Activated T-helper 1 cell treated with anti-CD3 and anti-CD28 coated beads, Interleukin-12 subunit alpha, Interleukin-12 subunit beta, Interleukin-2, Interleukin-4 antibody, amounts not matched to agents 30 ng/mL and 10 ng/mL and 1 ng/mL, durations not matched to agents 14 hours and 24 hours and 36 hours (primary cell): ENCODE results near the gene FLNA. TPM values are rescaled to one million over a fixed set of nuclear protein-coding genes. Genes with fewer than 3 reads are reported as not detected.

Experiments
- DNase-seq: peaks from one replicate; pipeline ENCODE4 v3.0.0; 2021; ENCODE audit warnings: low spot score
- H3K27ac Mint-ChIP-seq: one replicate; pipeline ENCODE4 v1.8.0; 2021; ENCODE audit warnings: mild to moderate bottlenecking, mixed read lengths
- H3K27me3 Mint-ChIP-seq: one replicate; pipeline ENCODE4 v1.8.0; 2022; ENCODE audit warnings: mild to moderate bottlenecking, moderate library complexity, mixed read lengths; ENCODE audit not compliant: insufficient read depth
- H3K36me3 Mint-ChIP-seq: one replicate; pipeline ENCODE4 v1.8.0; 2021; ENCODE audit warnings: low read depth, mixed read lengths
- H3K4me1 Mint-ChIP-seq: one replicate; pipeline ENCODE4 v1.8.0; 2021; ENCODE audit warnings: low read depth, mixed read lengths
- H3K4me3 Mint-ChIP-seq: one replicate; pipeline ENCODE4 v1.8.0; 2021; ENCODE audit warnings: mild to moderate bottlenecking, moderate library complexity, mixed read lengths
- H3K9me3 Mint-ChIP-seq: one replicate; pipeline ENCODE4 v1.8.0; 2021; ENCODE audit warnings: mixed read lengths
- intact Hi-C: fragments of 100-400 bp; cut with micrococcal nuclease; formaldehyde crosslinking; loops from one replicate; pipeline ENCODE4 v1.15.1; 2024
- total RNA-seq: library from RNA; stranded (reverse); gene quantifications from 2 replicates; pipeline ENCODE4 v1.2.3, GENCODE V29; 2022

The FLNA gene
- total RNA-seq, 1 donor from 2014 or later: 873 TPM

DNA sequence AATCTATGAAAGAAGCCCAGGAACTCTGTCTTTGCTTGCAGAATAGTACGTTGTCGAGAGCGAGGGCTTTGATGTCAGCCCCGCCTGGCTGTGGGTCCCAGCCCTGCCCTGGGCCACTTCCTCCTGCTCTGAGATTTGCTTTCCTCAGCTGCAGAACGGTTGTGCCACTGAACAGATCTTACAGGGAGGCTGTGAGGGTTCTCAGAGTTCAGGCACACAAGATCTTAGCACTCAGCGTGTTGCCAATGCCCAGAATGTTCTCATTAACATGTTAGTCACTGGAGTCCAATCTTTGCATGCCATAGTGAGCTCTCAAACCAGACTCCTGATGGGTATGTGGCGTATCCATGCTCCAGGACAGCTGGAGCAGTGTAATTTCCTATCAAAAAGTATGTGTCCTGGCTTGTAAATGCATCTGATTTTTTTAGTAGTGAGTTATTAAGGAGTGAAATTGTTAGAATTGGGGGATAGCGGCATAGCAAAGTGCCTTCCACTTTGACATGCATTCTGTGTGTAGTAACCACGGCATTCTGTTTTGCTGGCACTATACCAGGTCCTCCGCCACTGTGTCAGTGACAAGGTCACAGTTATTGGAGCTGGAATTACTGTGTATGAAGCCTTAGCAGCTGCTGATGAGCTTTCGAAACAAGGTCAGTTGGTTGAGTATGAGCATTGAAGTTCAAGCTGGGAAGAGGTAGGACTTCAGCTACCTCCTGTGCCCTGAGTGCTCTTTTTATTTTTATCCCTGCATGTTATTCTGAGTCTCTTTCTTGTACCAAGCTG, 47.2 kb downstream of the FLNA start:
- intact Hi-C loops: loop anchor here (2.0 kb wide), 1 partner anchor 18 kb away; no protein-coding TSS in a partner anchor
- Mint-ChIP-seq H3K27ac (no peak overlapping the region), H3K27me3 (no peaks in the 10 kb centered on the region), H3K4me1 (peaks cover 22% of the 10 kb centered on the region), H3K4me3 (no peak overlapping the region), H3K9me3 (no peaks in the 10 kb centered on the region), H3K36me3 (no peaks in the 10 kb centered on the region)
- peak; percentile 34 for DNase-seq

DNA sequence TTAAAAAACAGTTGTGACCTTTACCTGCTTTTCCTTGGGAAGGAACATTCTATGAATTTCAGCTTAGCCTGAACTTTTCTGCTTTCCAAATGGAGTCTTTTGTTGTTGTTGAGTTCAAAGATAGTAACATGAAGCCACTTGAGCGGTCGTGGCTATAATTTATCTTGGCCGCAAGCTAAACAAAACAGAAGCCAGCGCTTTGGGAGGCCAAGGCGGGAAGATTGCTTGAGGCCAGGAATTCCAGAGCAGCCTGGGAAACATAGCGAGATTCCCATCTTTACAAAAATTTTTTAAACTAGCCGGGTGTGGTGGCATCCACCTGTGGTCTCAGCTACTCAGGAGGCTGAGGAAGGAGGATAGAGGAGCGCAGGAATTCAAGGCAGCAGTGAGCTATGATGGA, 48.9 kb downstream of the FLNA start:
- no peak for DNase-seq
- H3K27me3 Mint-ChIP-seq: no peaks in the 10 kb centered on the region
- intact Hi-C loops: no loop called here
- no peak overlapping the region for H3K4me3 Mint-ChIP-seq
- H3K9me3 Mint-ChIP-seq: no peaks in the 10 kb centered on the region
- no peaks in the 10 kb centered on the region for H3K36me3 Mint-ChIP-seq
- H3K27ac Mint-ChIP-seq: no peak overlapping the region
- peaks cover 35% of the 10 kb centered on the region for H3K4me1 Mint-ChIP-seq

DNA sequence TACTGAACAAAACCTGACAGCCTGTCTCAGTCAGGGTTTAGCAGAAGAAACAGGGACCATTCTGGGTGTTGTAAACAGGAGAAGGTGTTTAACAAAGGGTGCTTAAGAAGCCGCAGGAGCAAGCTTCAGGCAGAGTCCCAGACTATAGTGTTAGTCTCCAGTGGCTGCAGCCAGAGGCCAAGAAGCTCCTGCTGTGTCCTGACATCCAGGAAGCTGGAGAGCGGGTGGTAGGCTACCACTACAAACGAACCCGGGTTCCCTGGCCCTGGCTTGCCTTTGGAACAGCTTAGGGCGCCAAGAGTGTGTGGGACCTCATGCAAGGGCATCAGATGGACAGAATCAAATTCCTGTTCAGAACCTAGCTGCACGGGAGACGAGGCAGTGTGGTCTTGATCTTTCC, 50.9 kb downstream of the FLNA start:
- no peaks in the 10 kb centered on the region for H3K36me3 Mint-ChIP-seq
- H3K4me3 Mint-ChIP-seq: no peak overlapping the region
- no peak for DNase-seq
- no peaks in the 10 kb centered on the region for H3K9me3 Mint-ChIP-seq
- intact Hi-C loops: no loop called here
- no peaks in the 10 kb centered on the region for H3K27me3 Mint-ChIP-seq
- H3K4me1 Mint-ChIP-seq: peaks cover 42% of the 10 kb centered on the region
- no peak overlapping the region for H3K27ac Mint-ChIP-seq

DNA sequence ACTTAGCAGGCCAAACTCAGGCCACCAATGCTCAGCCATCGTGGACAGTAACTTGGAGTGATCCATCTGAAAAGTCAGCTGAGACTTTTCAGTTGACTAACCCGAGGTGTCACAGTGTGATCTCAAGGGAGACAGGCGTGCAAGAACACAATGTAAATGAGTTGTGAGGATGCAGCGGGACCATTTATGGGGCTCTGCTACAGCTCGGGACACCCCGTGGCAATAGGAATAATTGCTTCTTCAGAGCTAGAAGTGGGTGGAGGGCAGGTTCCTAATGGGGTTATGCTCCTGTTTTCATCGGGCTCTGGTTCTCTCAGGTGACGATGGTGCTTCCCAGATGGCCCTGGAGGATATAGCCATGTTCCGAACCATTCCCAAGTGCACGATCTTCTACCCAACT, 51.5 kb downstream of the FLNA start:
- H3K36me3 Mint-ChIP-seq: no peaks in the 10 kb centered on the region
- no peak overlapping the region for H3K27ac Mint-ChIP-seq
- DNase-seq: no peak
- no peaks in the 10 kb centered on the region for H3K27me3 Mint-ChIP-seq
- no peaks in the 10 kb centered on the region for H3K9me3 Mint-ChIP-seq
- H3K4me3 Mint-ChIP-seq: no peak overlapping the region
- peaks cover 40% of the 10 kb centered on the region for H3K4me1 Mint-ChIP-seq
- intact Hi-C loops: no loop called here

DNA sequence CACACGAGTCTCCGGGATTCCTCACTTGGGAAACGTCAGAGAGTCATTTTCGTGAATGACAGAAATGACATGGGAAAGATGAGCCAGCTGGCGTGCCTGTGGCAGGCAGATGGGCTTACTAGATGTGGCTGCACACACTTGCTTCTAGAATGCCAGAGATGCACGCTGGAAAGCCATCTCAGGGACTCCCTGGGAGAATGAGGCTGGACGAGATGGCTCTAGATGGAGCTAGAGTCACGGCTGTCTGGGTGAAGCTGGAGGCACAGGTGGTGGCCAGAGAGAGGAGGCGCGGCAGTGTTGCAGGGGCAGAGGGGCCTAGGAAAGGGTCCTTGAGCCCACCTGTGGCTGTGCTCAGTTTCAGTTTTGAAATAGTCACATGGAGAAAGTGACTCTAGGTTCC, 52.8 kb downstream of the FLNA start:
- Mint-ChIP-seq H3K27me3 (no peaks in the 10 kb centered on the region), H3K4me3 (no peak overlapping the region), H3K36me3 (peaks cover 3% of the 10 kb centered on the region), H3K4me1 (peaks cover 28% of the 10 kb centered on the region), H3K9me3 (no peaks in the 10 kb centered on the region), H3K27ac (no peak overlapping the region)
- DNase-seq: no peak
- intact Hi-C loops: no loop called here

DNA sequence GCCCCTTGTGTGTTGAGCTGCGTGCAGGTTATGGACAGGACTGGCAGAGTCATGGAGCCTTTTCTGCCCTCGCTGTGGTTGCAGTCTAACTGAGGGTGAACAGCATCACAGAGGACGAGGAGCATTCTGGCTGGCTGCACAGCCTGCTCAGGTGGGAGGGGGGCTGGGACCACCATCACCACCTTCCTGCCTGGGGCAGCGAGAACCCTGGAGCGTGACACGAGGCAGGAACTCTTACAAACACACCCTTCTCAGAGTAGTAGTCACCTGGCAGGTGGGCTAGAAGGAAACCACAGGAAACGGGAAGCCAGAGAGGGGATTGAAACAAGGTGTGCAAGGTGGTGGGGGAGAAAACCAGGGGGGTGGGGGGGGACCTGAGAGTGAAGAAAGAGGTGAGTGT, 53.3 kb downstream of the FLNA start:
- peaks cover 24% of the 10 kb centered on the region for H3K4me1 Mint-ChIP-seq
- H3K27me3 Mint-ChIP-seq: no peaks in the 10 kb centered on the region
- intact Hi-C loops: no loop called here
- peaks cover 3% of the 10 kb centered on the region for H3K36me3 Mint-ChIP-seq
- no peak for DNase-seq
- no peak overlapping the region for H3K4me3 Mint-ChIP-seq
- H3K9me3 Mint-ChIP-seq: no peaks in the 10 kb centered on the region
- no peak overlapping the region for H3K27ac Mint-ChIP-seq

DNA sequence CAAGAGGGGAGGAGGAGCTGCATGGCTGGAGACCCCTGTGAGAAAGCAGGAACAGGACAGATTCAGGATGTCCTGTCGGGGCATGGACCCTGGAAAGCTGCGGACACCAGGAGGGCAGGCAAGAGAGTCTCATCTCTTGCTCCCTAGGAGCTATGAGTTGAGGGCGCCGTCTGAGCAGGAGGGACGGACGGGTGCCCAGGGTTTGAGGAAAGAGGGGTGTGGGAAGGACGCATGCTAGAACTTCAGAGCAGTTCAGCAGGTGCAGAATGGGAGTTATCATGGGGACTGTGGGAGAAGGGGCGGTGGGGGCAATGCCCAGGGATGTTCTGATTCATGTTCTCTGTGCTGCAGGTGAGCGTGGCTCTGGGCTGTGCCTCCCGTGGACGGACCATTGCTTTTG, 54.0 kb downstream of the FLNA start:
- no peaks in the 10 kb centered on the region for H3K9me3 Mint-ChIP-seq
- no peaks in the 10 kb centered on the region for H3K27me3 Mint-ChIP-seq
- intact Hi-C loops: no loop called here
- no peak overlapping the region for H3K4me3 Mint-ChIP-seq
- H3K27ac Mint-ChIP-seq: no peak overlapping the region
- peaks cover 20% of the 10 kb centered on the region for H3K4me1 Mint-ChIP-seq
- peaks cover 3% of the 10 kb centered on the region for H3K36me3 Mint-ChIP-seq
- DNase-seq: no peak

DNA sequence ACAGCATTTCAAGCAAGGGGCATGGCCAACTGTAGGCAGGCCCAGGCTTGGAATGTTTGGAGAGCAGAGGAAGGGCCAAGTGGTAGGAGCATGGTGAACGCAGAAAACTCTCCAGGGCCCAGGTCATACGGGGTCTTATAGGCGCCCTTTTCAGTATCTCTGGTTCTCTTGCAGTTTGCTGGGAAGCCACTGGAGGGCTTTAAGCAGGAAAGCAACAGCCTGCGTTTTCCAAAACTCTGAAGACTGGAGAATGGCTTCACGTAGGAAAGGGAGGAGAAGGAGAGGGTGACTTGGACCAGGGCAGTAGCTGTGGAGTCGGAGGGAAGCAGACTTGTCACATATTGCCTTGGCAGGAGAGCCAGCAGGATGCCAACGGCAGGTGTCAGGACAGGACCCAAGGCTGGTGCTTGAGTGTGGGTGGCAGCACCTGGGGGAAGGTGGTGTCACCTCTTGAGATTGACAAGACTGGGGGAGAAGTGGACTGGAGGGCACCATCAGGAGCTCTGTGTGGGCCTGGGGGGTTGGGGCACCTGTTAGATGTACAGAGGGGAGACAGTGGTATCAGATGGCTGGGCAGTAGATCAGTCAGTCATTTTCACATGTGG, 56.9 kb downstream of the FLNA start:
- no peak for DNase-seq
- Mint-ChIP-seq H3K27ac (no peak overlapping the region), H3K4me1 (peaks cover 32% of the 10 kb centered on the region), H3K36me3 (peaks cover 3% of the 10 kb centered on the region), H3K9me3 (no peaks in the 10 kb centered on the region), H3K27me3 (no peaks in the 10 kb centered on the region), H3K4me3 (no peak overlapping the region)
- intact Hi-C loops: no loop called here

DNA sequence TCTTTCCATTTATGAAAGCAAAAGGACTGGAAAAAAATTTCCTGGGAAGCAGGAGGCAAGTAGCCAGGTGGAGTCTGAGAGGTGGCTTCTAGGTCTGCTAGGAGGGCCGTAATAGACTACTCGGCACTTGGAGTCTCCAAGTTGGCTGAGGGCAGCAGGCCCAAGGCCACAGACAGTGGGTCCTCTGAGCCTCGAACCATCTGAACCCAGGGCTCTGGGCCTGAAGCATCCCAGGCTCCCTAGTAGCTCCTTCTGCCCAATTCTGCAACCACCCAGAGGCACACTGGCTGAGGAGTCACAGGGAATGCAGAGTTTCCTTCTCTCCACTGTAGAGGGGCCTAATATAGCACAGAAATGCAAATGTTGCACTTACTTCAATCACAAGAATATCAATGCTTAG, 59.0 kb downstream of the FLNA start:
- DNase-seq: no peak
- peaks cover 39% of the 10 kb centered on the region for H3K4me1 Mint-ChIP-seq
- H3K36me3 Mint-ChIP-seq: peaks cover 3% of the 10 kb centered on the region
- H3K27ac Mint-ChIP-seq: no peak overlapping the region
- no peaks in the 10 kb centered on the region for H3K27me3 Mint-ChIP-seq
- intact Hi-C loops: no loop called here
- no peak overlapping the region for H3K4me3 Mint-ChIP-seq
- no peaks in the 10 kb centered on the region for H3K9me3 Mint-ChIP-seq

DNA sequence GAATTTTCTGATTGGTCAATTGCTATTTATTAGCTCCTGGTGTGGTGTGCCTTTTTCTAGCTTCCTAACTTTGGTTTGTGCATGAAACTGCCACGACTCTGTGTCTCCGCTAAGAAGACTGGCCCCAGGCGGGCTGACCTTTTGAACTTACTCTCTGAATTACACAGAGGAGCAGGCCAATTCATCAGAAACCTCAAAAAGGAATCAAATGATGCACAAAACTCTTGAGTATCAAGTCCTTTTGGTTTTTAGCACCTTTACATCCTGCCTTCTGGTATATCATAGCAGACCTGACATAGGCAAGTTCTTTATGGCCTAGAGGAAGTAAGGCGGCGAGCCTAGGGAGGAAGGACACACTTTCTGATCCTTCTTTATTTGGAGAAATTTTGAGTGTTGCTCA, 61.3 kb downstream of the FLNA start:
- intact Hi-C loops: no loop called here
- Mint-ChIP-seq H3K27ac (peak overlapping the region; percentile 90), H3K9me3 (no peaks in the 10 kb centered on the region), H3K36me3 (peaks cover 3% of the 10 kb centered on the region), H3K4me1 (peaks cover 44% of the 10 kb centered on the region), H3K4me3 (peak overlapping the region; percentile 63), H3K27me3 (no peaks in the 10 kb centered on the region)
- DNase-seq: no peak

DNA sequence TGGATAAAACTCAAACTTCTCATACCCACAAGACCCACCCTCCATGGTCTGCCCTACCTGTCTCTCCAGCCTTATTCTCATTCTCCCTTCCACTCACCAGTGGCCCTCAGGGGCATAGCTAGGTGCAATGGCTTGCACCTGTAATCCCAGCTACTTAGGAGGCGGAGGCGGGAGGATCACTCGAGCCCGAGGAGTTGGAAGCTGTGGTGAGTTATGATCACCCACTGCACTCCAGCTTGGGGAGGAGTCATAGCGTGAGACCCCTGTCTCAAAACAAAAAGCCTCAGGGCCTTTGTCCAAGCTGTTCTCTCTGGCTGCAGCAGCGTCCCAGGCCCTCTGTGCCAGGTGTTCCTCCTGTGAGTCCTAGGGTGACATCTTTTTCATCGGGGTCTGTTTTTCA, 62.3 kb downstream of the FLNA start:
- Mint-ChIP-seq H3K27ac (peak overlapping the region; percentile 27), H3K36me3 (no peaks in the 10 kb centered on the region), H3K4me1 (peaks cover 51% of the 10 kb centered on the region), H3K4me3 (no peak overlapping the region), H3K9me3 (no peaks in the 10 kb centered on the region), H3K27me3 (no peaks in the 10 kb centered on the region)
- no peak for DNase-seq
- intact Hi-C loops: no loop called here

DNA sequence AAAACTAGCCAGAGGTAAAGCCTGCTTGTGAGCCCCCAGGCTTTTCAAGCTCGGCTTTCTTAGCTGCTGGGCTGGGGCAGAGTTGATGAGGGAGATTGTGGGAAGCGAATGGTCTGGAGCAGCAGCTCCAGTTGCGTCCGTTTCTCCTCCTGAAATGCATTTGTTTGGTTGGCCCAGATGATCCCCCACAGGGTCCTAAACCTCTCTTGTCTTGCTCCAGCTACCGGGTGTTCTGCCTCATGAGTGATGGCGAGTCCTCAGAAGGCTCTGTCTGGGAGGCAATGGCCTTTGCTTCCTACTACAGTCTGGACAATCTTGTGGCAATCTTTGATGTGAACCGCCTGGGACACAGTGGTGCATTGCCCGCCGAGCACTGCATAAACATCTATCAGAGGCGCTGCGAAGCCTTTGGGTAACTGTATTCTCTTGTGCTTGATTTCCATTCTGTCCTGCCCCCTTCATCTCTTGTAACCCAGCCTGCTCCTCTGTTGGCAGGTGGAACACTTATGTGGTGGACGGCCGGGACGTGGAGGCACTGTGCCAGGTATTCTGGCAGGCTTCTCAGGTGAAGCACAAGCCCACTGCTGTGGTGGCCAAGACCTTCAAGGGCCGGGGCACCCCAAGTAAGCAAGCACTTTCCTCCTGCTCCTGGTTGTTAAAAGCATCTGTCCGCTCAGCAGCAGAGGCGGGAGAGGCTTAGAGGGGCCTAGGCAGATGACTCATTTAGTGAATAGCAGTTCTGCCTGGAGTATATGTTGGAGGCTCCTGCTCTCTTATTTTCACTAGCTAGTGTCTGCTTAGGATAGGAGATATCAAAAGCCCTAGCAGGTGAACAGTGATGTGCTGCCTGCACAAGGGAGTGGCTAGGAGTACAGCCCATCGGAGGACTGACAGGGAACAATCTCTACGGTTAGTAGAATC, 63.6 kb downstream of the FLNA start:
- H3K9me3 Mint-ChIP-seq: no peaks in the 10 kb centered on the region
- peaks cover 51% of the 10 kb centered on the region for H3K4me1 Mint-ChIP-seq
- intact Hi-C loops: no loop called here
- H3K27ac Mint-ChIP-seq: peak overlapping the region; percentile 23
- no peak for DNase-seq
- no peaks in the 10 kb centered on the region for H3K27me3 Mint-ChIP-seq
- H3K4me3 Mint-ChIP-seq: no peak overlapping the region
- no peaks in the 10 kb centered on the region for H3K36me3 Mint-ChIP-seq
